ENCODE data around the gene IL1RAP. TPM values are rescaled to one million over a fixed set of nuclear protein-coding genes. Genes with fewer than 3 reads are reported as not detected.

Gene IL1RAP
- total RNA-seq, 1 donor: 14.8 TPM

DNA sequence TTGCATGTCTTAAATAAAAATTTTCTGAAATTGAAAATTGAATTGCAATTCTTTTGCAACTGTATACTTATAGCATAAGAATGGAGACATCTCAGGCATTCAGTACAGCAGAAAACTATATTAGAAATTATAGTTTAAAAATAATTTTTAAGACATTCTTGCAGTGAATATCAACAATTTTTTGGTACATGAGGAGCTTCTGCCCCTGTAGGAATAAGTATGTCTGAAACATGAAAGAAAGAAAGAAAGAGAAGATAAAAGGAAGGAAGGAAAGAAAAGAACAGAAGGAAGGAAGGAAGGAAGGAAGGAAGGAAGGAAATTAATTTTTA lies 183.6 kb downstream of the IL1RAP start:
- Histone ChIP-seq H3K27me3 (ENCODE audit: insufficient read depth, low read length) (no peaks in the 10 kb centered on the region), H3K36me3 (ENCODE audit: insufficient read depth, low read length) (no peaks in the 10 kb centered on the region), H3K79me2 (ENCODE audit: insufficient read depth, low read length) (no peaks in the 10 kb centered on the region), H3K27ac (ENCODE audit: low read depth, low read length) (peak overlapping the region; percentile 14), H3K4me1 (ENCODE audit: insufficient read depth, low read length) (peaks cover 15% of the 10 kb centered on the region), H3K4me2 (ENCODE audit: insufficient read depth, low read length) (peak overlapping the region; percentile 70), H3K9me3 (ENCODE audit: low read depth, low read length) (no peaks in the 10 kb centered on the region), H2AFZ (ENCODE audit: low read length) (peak overlapping the region; percentile 5), H4K20me1 (ENCODE audit: insufficient read depth, low read length) (no peaks in the 10 kb centered on the region), H3K4me3 (ENCODE audit: insufficient read depth, low read length) (peak overlapping the region; percentile 44)
- TF ChIP-seq, protein P1, sequence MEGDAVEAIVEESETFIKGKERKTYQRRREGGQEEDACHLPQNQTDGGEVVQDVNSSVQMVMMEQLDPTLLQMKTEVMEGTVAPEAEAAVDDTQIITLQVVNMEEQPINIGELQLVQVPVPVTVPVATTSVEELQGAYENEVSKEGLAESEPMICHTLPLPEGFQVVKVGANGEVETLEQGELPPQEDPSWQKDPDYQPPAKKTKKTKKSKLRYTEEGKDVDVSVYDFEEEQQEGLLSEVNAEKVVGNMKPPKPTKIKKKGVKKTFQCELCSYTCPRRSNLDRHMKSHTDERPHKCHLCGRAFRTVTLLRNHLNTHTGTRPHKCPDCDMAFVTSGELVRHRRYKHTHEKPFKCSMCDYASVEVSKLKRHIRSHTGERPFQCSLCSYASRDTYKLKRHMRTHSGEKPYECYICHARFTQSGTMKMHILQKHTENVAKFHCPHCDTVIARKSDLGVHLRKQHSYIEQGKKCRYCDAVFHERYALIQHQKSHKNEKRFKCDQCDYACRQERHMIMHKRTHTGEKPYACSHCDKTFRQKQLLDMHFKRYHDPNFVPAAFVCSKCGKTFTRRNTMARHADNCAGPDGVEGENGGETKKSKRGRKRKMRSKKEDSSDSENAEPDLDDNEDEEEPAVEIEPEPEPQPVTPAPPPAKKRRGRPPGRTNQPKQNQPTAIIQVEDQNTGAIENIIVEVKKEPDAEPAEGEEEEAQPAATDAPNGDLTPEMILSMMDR (IDR thresholded peaks at IDR 0.05; ENCODE audit: extremely low read depth, low read depth, low read length): no peak
- no peak for DNase-seq (ENCODE audit: insufficient read length, low spot score, missing footprints)

DNA sequence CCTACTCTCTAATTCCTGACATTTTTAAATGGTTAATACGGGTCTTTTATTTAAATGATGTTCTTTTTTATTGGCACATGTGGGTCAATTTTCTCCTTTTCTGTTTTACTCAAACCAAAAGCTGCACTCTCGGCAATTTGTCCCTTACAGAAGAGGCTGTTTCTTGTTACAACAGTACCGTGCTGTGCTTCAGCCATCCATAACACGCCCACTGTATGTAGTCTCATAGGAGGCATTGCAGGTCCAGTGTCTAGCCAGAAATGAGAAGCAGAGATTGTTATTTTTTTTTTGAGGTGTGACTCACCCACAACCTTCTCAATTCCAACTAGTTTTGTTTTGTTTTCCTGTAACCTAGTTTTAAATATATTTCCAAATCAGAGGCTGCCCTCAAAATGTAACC lies 184.0 kb downstream of the IL1RAP start:
- no peaks in the 10 kb centered on the region for H4K20me1 ChIP-seq (ENCODE audit: insufficient read depth, low read length)
- no peaks in the 10 kb centered on the region for H3K36me3 ChIP-seq (ENCODE audit: insufficient read depth, low read length)
- H3K4me3 ChIP-seq (ENCODE audit: insufficient read depth, low read length): peak overlapping the region; percentile 44
- H2AFZ ChIP-seq (ENCODE audit: low read length): peak overlapping the region; percentile 5
- H3K4me1 ChIP-seq (ENCODE audit: insufficient read depth, low read length): peaks cover 15% of the 10 kb centered on the region
- peak overlapping the region; percentile 14 for H3K27ac ChIP-seq (ENCODE audit: low read depth, low read length)
- H3K27me3 ChIP-seq (ENCODE audit: insufficient read depth, low read length): no peaks in the 10 kb centered on the region
- H3K9me3 ChIP-seq (ENCODE audit: low read depth, low read length): no peaks in the 10 kb centered on the region
- peak overlapping the region; percentile 70 for H3K4me2 ChIP-seq (ENCODE audit: insufficient read depth, low read length)
- H3K79me2 ChIP-seq (ENCODE audit: insufficient read depth, low read length): no peaks in the 10 kb centered on the region
- DNase-seq (ENCODE audit: insufficient read length, low spot score, missing footprints): no peak
- TF ChIP-seq, protein P1 (IDR thresholded peaks at IDR 0.05; ENCODE audit: extremely low read depth, low read depth, low read length): no peak

DNA sequence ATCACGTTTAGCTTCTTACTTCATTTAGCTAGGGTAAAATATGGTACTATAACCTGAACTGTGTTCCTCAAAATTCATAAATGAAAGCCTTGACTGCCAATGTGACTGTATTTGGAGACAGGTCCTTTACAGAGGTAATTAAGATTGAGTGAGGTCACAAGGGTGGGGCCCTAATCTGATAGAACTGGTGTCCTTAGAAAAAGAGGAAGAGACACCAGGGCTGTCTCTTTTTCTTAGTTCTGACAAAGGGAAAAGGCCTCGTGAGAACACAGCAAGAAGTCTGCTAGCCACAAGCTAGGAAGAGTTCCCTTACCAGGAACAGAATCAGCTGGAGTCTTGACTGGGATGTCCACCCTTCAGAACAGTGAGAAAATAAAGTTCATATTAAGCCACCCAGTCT lies 185.9 kb downstream of the IL1RAP start:
- Histone ChIP-seq H4K20me1 (ENCODE audit: insufficient read depth, low read length) (no peaks in the 10 kb centered on the region), H3K27me3 (ENCODE audit: insufficient read depth, low read length) (no peaks in the 10 kb centered on the region), H2AFZ (ENCODE audit: low read length) (no peak overlapping the region), H3K36me3 (ENCODE audit: insufficient read depth, low read length) (no peaks in the 10 kb centered on the region), H3K27ac (ENCODE audit: low read depth, low read length) (no peak overlapping the region), H3K9me3 (ENCODE audit: low read depth, low read length) (no peaks in the 10 kb centered on the region), H3K4me3 (ENCODE audit: insufficient read depth, low read length) (no peak overlapping the region), H3K79me2 (ENCODE audit: insufficient read depth, low read length) (no peaks in the 10 kb centered on the region), H3K4me2 (ENCODE audit: insufficient read depth, low read length) (no peak overlapping the region), H3K4me1 (ENCODE audit: insufficient read depth, low read length) (peaks cover 15% of the 10 kb centered on the region)
- TF ChIP-seq, protein P1 (IDR thresholded peaks at IDR 0.05; ENCODE audit: extremely low read depth, low read depth, low read length): no peak
- no peak for DNase-seq (ENCODE audit: insufficient read length, low spot score, missing footprints)

DNA sequence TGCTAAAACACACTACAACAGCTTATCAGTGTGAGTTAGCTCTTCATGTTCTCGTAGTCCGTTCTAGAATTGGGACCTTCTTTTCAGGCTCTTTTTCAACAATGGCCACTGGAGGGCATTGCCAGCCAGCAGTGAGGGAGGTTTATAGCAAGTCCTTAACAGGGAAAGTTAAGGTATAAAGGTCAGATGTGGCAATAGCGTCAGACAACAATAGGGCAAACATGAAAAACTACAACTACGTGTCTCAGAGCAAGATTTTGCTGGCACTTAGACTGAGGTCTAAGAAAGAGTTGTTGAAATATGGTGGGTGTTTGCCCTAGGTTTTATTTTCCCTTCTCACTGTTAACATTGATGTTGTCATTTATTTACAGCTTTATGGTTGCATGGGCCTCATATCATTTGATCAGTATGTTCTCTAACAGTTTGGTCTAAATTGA lies 187.2 kb downstream of the IL1RAP start:
- Histone ChIP-seq H2AFZ (ENCODE audit: low read length) (peak overlapping the region; percentile 21), H3K27me3 (ENCODE audit: insufficient read depth, low read length) (no peaks in the 10 kb centered on the region), H3K4me3 (ENCODE audit: insufficient read depth, low read length) (no peak overlapping the region), H3K4me2 (ENCODE audit: insufficient read depth, low read length) (no peak overlapping the region), H3K36me3 (ENCODE audit: insufficient read depth, low read length) (no peaks in the 10 kb centered on the region), H3K27ac (ENCODE audit: low read depth, low read length) (no peak overlapping the region), H3K4me1 (ENCODE audit: insufficient read depth, low read length) (peaks cover 15% of the 10 kb centered on the region), H3K9me3 (ENCODE audit: low read depth, low read length) (no peaks in the 10 kb centered on the region), H3K79me2 (ENCODE audit: insufficient read depth, low read length) (no peaks in the 10 kb centered on the region), H4K20me1 (ENCODE audit: insufficient read depth, low read length) (no peaks in the 10 kb centered on the region)
- TF ChIP-seq, protein P1 (IDR thresholded peaks at IDR 0.05; ENCODE audit: extremely low read depth, low read depth, low read length): peak; percentile 84
- DNase-seq (ENCODE audit: insufficient read length, low spot score, missing footprints): no peak

Data from osteoblast (primary cell).